Upper lobe of right lung (tissue), 1 donor: Measurements from ENCODE around the gene THRAP3. TPM values are rescaled to one million over a fixed set of nuclear protein-coding genes. Genes with fewer than 3 reads are reported as not detected.
"Not testable (repeated sequence)": the region's sequence is repeated elsewhere in the genome, so short reads cannot be mapped to it uniquely, and the experiment has no call there.

Experiments used
- ATAC-seq: fragments of 200-7000 bp; cut with Tn5 transposase; one replicate; pipeline ENCODE4 v1.9.1; 2020; ENCODE audit warnings: mild to moderate bottlenecking, moderate library complexity
- DNase-seq: peaks from one replicate; pipeline ENCODE4 v3.0.0-alpha.2; 2020
- H3K27ac ChIP-seq: fragments of 200-600 bp; one replicate; pipeline ENCODE4 v1.8.0; 2022
- H3K27me3 ChIP-seq: fragments of 200-600 bp; one replicate; pipeline ENCODE4 v1.8.0; 2022; ENCODE audit warnings: mild to moderate bottlenecking
- H3K36me3 ChIP-seq: fragments of 200-600 bp; one replicate; pipeline ENCODE4 v1.8.0; 2022
- H3K4me1 ChIP-seq: fragments of 200-600 bp; one replicate; pipeline ENCODE4 v1.8.0; 2022
- H3K4me3 ChIP-seq: fragments of 200-600 bp; one replicate; pipeline ENCODE4 v1.8.0; 2022; ENCODE audit warnings: mild to moderate bottlenecking
- H3K9me3 ChIP-seq: fragments of 200-600 bp; one replicate; pipeline ENCODE4 v1.8.0; 2022
- intact Hi-C: fragments of 100-400 bp; cut with DNase I; formaldehyde crosslinking; loops from one replicate; pipeline ENCODE4 v1.11.0; 2022
- total RNA-seq: library from RNA; stranded (reverse); fragmentation: NEBNext Ultra II Directional; extraction: Animal tissue kit (Norgen Biotek cat#: 25700); gene quantifications from one replicate; pipeline ENCODE4 v1.2.1, GENCODE V29; 2021
- TF ChIP-seq, protein P1 (sequence below): fragments of 200-600 bp; IDR thresholded peaks from one replicate; pipeline ENCODE4 v1.8.0; 2022; ENCODE audit warnings: antibody characterized with exemption
- donor health status: DM: no; HTN: yes; CAD: no; lungs with severe emphysema.

THRAP3 gene
- total RNA-seq, 1 donor from 2014 or later, result 88.6 TPM

DNA sequence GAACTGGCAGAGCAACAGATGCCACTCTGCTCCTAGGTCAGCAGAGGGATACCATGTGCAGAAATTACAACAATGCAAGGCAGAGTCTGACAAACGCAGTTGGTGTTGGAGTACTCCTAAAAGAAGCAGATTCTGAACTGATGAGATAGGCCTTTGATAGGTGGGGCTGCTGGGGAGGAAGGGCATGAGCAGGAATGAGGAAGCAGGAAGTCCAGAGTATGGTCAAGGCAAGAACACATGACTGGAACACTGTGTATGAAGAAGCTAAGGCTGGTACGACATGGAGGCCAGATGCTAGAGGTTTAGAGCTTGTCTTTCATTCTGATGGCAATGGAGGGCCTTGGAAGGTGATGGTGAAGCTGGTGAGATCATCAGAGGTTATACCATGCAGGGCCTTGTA, 11.5 kb upstream of the THRAP3 start:
- Histone ChIP-seq H3K9me3 (no peaks in the 10 kb centered on the region), H3K4me3 (no peak overlapping the region), H3K4me1 (peaks cover 4% of the 10 kb centered on the region), H3K36me3 (no peaks in the 10 kb centered on the region), H3K27ac (no peak overlapping the region), H3K27me3 (no peaks in the 10 kb centered on the region)
- DNase-seq, result no peak
- intact Hi-C loops, result no loop called here
- ATAC-seq, result peak; percentile 84
- TF ChIP-seq, protein P1, sequence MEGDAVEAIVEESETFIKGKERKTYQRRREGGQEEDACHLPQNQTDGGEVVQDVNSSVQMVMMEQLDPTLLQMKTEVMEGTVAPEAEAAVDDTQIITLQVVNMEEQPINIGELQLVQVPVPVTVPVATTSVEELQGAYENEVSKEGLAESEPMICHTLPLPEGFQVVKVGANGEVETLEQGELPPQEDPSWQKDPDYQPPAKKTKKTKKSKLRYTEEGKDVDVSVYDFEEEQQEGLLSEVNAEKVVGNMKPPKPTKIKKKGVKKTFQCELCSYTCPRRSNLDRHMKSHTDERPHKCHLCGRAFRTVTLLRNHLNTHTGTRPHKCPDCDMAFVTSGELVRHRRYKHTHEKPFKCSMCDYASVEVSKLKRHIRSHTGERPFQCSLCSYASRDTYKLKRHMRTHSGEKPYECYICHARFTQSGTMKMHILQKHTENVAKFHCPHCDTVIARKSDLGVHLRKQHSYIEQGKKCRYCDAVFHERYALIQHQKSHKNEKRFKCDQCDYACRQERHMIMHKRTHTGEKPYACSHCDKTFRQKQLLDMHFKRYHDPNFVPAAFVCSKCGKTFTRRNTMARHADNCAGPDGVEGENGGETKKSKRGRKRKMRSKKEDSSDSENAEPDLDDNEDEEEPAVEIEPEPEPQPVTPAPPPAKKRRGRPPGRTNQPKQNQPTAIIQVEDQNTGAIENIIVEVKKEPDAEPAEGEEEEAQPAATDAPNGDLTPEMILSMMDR, result no peak

DNA sequence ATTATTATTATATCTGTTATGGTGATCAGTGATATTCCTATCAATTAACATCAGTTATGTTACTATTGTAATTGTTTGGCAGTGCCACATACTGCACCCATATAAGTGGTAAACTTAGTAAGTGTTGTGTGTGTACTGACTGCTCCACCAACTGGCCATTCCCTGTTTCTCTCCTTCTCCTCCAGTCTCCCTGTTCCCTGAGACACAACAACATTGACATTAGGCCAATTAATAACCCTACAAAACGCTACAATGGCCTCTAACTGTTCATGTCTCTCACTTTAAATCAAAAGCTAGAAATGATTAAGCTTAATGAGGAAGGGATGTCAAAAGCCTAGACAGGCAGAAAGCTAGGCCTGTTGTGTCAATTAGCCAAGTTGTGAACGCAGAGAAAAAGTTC, 6.6 kb upstream of the THRAP3 start:
- ATAC-seq (peak; percentile 46), DNase-seq (no peak)
- no peaks in the 10 kb centered on the region for H3K27me3 ChIP-seq
- TF ChIP-seq, protein P1, result peak; percentile 11
- no peaks in the 10 kb centered on the region for H3K9me3 ChIP-seq
- intact Hi-C loops, result no loop called here
- H3K36me3 ChIP-seq, result no peaks in the 10 kb centered on the region
- H3K4me1 ChIP-seq, result peaks cover 5% of the 10 kb centered on the region
- H3K4me3 ChIP-seq, result no peak overlapping the region
- no peak overlapping the region for H3K27ac ChIP-seq

DNA sequence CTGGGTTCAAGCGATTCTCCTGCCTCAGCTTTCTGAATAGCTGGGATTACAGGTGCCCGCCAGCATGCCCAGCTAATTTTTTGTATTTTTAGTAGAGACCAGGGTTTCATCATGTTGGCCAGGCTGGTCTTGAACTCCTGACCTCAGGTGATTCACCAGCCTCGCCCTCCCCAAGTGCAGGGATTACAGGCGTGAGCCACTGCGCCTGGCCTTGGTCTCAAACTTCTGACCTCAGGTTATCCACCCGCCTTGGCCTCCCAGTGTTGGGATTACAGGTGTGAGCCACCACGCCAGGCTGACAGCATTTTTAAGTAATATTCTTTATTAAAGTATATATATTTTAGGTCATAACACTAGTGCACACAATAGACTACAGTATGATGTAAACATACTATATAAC, 2.3 kb upstream of the THRAP3 start:
- H3K27me3 ChIP-seq, H3K4me3 ChIP-seq, ATAC-seq, H3K9me3 ChIP-seq, intact Hi-C loops, H3K27ac ChIP-seq, H3K36me3 ChIP-seq: not testable (repeated sequence)
- DNase-seq, result peak; percentile 19
- H3K4me1 ChIP-seq, result peaks cover 28% of the 10 kb centered on the region

DNA sequence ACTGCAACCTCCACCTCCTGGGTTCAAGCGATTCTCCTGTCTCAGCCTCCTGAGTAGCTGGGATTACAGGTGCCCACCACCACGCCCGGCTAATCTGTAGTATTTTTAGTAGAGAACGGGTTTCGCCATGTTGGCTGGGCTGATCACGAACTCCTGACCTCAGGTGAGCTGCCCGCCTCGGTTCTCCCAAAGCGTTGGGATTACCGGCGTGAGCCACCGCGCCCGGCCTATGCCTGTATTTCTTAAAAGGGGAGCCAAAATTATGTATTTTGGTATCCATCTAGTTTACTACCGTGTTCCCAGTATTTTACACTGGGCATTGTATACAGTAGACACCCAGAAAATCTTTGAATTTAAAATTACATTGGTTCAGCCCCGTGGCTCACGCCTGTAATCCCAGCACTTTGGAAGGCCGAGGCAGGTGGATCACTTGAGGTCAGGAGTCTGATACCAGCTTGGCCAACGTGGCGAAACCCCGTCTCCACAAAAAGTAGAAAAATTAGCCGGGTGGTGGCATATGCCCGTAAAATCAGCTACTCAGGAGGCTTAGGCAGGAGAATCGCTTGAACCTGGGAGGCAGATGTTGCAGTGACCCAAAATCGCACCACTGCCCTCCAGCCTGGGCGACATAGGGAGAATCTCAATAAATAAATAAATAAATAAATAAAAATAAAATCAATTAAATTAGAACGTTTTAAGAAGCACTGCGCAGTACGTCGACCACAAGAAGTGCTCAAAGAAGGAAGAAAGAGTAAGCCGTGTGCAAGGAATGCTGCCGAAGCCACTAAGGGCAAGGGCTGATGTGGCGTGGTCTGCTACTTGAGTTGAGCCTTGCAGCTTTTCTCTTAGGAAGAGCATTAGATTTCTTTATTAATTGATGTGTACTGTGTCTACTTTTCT, 1.5 kb upstream of the THRAP3 start:
- H3K27ac ChIP-seq, result peak overlapping the region; percentile 99
- TF ChIP-seq, protein P1, result no peak
- DNase-seq, result peak; percentile 62
- no peak for ATAC-seq
- no peaks in the 10 kb centered on the region for H3K27me3 ChIP-seq
- H3K9me3 ChIP-seq, result no peaks in the 10 kb centered on the region
- H3K4me1 ChIP-seq, result peaks cover 35% of the 10 kb centered on the region
- intact Hi-C loops, result no loop called here
- peak overlapping the region; percentile 90 for H3K4me3 ChIP-seq
- H3K36me3 ChIP-seq, result peaks cover 18% of the 10 kb centered on the region

DNA sequence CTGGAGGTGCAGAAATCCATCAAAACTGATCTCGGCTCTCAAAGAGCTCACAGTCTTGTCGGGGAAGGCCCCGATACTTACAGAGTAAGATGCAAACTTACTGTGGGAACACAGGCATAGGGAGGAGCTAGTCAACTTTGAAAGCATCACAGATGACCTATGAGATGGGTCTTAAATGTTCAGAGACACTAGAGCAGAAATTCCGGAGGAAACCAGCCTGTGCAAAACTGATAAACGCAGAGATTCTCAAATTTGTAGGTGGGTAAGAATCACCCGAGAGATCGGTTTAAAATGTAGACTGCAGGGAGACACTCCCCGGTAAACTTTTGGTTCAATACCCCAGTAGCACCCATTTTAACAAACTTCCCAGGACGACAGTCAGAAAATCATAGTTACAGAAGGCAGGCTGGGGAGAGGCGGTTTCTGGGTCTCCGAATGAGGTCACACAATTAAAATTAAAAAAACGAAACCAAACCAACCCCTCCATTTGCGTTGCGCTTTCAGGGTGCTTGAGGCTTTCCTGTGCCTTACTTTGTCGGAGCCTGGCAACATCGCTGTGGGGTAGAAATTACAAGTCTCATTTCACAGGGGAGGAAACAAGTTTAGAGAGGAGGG, 755 bp upstream of the THRAP3 start:
- no peak for ATAC-seq
- Histone ChIP-seq H3K27ac (peak overlapping the region; percentile 99), H3K4me3 (peak overlapping the region; percentile 90), H3K4me1 (peaks cover 42% of the 10 kb centered on the region), H3K36me3 (peaks cover 25% of the 10 kb centered on the region), H3K27me3 (no peaks in the 10 kb centered on the region), H3K9me3 (no peaks in the 10 kb centered on the region)
- no peak for DNase-seq
- intact Hi-C loops, result no loop called here
- TF ChIP-seq, protein P1, result no peak

DNA sequence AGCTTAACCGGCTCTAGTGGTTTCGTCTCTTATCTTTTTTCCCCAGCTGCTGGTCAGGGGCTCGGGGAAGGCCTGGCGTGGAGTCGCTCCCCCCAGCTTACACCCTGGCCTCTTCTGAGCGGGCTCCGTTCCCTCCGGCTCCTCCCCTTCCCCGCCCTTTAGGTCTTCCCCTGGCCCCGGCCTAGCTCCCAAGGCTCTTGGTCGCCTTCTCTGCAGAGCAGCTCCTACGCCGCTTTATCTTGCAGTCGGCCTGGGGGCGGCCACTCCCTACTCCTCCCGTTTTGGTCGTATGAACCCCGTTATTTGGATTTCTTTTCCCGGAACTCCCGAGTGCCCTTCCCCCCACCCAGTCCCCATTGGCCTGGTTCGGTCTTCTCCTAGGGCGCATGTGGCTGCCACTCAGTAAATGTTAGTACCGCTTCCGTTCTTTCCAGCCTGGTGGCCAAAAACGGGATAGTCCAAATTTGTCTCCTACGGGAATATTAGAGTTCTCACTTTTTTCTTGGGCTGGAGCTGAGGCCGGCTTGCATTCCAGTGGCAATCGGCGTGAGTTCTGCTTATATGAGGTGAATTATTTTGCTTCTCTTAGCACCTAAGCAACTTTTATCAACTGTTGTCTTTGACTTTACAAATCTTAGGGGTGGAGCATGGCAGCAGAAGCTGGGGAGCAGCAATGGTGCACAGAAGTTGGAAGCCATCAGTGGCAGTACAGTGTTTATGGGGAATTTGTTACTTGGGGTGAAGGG, 467 bp downstream of the THRAP3 start:
- H3K36me3 ChIP-seq, result peaks cover 35% of the 10 kb centered on the region
- intact Hi-C loops, result no loop called here
- H3K9me3 ChIP-seq, result no peaks in the 10 kb centered on the region
- DNase-seq (no peak), ATAC-seq (peak; percentile 78)
- peaks cover 42% of the 10 kb centered on the region for H3K4me1 ChIP-seq
- TF ChIP-seq, protein P1, result peak; percentile 42
- H3K27me3 ChIP-seq, result no peaks in the 10 kb centered on the region
- H3K4me3 ChIP-seq, result peak overlapping the region; percentile 90
- H3K27ac ChIP-seq, result peak overlapping the region; percentile 96
